Mucosa of descending colon (tissue), 3 donors: ENCODE results near the gene ZNF414. TPM values are rescaled to one million over a fixed set of nuclear protein-coding genes. Genes with fewer than 3 reads are reported as not detected.

Experiments used
- ATAC-seq: fragments of 200-7000 bp; cut with Tn5 transposase; one replicate; pipeline ENCODE4 v1.9.1; 2020; ENCODE audit warnings: mild to moderate bottlenecking, moderate library complexity
- DNase-seq, 3 donors: peaks; one replicate each; pipeline ENCODE4 v3.0.0-alpha.2; 2020
- H3K36me3 ChIP-seq: fragments of 200-600 bp; one replicate; pipeline ENCODE4 v1.8.0; 2021; ENCODE audit warnings: low read depth, mild to moderate bottlenecking
- H3K4me1 ChIP-seq: fragments of 200-600 bp; one replicate; pipeline ENCODE4 v1.8.0; 2021; ENCODE audit warnings: low read depth, mild to moderate bottlenecking
- H3K4me3 ChIP-seq: fragments of 200-600 bp; one replicate; pipeline ENCODE4 v1.8.0; 2021; ENCODE audit warnings: mild to moderate bottlenecking
- H3K9me3 ChIP-seq: fragments of 200-600 bp; one replicate; pipeline ENCODE4 v1.8.0; 2021; ENCODE audit warnings: mild to moderate bottlenecking
- CTCF ChIP-seq: fragments of 200-600 bp; IDR thresholded peaks from one replicate; pipeline ENCODE4 v1.8.0; 2022; ENCODE audit warnings: antibody characterized with exemption, mild to moderate bottlenecking
- intact Hi-C, 2 donors: fragments of 100-400 bp; cut with DNase I in 1 of 2; cut with micrococcal nuclease in 1 of 2; formaldehyde crosslinking; loops; one replicate each; pipeline versions ENCODE4 v1.11.0 to v1.11.1; 2022; cut with DNase I, micrococcal nuclease
- total RNA-seq, 3 donors: library from RNA; stranded (reverse); fragmentation: NEBNext Ultra II Directional in 2 of 3; extraction: Animal tissue kit (Norgen Biotek cat#: 25700) in 2 of 3; gene quantifications; one replicate each; pipeline versions ENCODE4 v1.2.1 to v1.2.4, GENCODE V29; 2021 to 2023
- donor health status: DM: no; HTN: no; CAD: no; lungs with moderate emphysema.
- donor health status: DM: no; HTN: no; CAD: no.
- donor health status: DM: no; HTN: yes; CAD: no.

The ZNF414 gene
- total RNA-seq, 3 donors from 2014 or later, result 22.2 to 22.7 (median 22.3) TPM

GRCh38 chr19:8473648-8474476, 40.1 kb downstream of the ZNF414 start:
- no peak for TF ChIP-seq CTCF
- DNase-seq, result no peak
- intact Hi-C loops, result no loop called here
- peaks cover 11% of the 10 kb centered on the region for H3K36me3 ChIP-seq
- H3K9me3 ChIP-seq, result no peaks in the 10 kb centered on the region
- H3K4me1 ChIP-seq, result no peaks in the 10 kb centered on the region
- ATAC-seq, result no peak
- H3K4me3 ChIP-seq, result no peak overlapping the region

- Histone ChIP-seq H3K4me3 (no peak overlapping the region), H3K36me3 (peaks cover 11% of the 10 kb centered on the region), H3K9me3 (no peaks in the 10 kb centered on the region), H3K4me1 (no peaks in the 10 kb centered on the region)
- DNase-seq, result no peak
- no peak for TF ChIP-seq CTCF
- intact Hi-C loops, result no loop called here
- ATAC-seq, result no peak
Observed at GRCh38 chr19:8469613-8470368, 44.2 kb downstream of the ZNF414 start.

- TF ChIP-seq CTCF, result no peak
- Histone ChIP-seq H3K4me3 (no peak overlapping the region), H3K9me3 (no peaks in the 10 kb centered on the region), H3K36me3 (peaks cover 6% of the 10 kb centered on the region), H3K4me1 (no peaks in the 10 kb centered on the region)
- intact Hi-C loops, result no loop called here
- ATAC-seq (no peak), DNase-seq (no peak)
Observed at GRCh38 chr19:8468761-8469373, 45.1 kb downstream of the ZNF414 start.

GRCh38 chr19:8468124-8468523, 45.8 kb downstream of the ZNF414 start:
- no peaks in the 10 kb centered on the region for H3K9me3 ChIP-seq
- no peak for DNase-seq
- H3K4me1 ChIP-seq, result no peaks in the 10 kb centered on the region
- H3K4me3 ChIP-seq, result no peak overlapping the region
- no peak for ATAC-seq
- TF ChIP-seq CTCF, result no peak
- intact Hi-C loops, result no loop called here
- peaks cover 6% of the 10 kb centered on the region for H3K36me3 ChIP-seq

GRCh38 chr19:8466018-8466417, 47.9 kb downstream of the ZNF414 start:
- H3K4me1 ChIP-seq, result peaks cover 1% of the 10 kb centered on the region
- no peak overlapping the region for H3K4me3 ChIP-seq
- ATAC-seq (no peak), DNase-seq (no peak)
- intact Hi-C loops, result no loop called here
- no peak for TF ChIP-seq CTCF
- H3K9me3 ChIP-seq, result no peaks in the 10 kb centered on the region
- peaks cover 6% of the 10 kb centered on the region for H3K36me3 ChIP-seq
